NCI-H226 (cell line): Measurements from ENCODE around the gene TTC28.

Source experiments
- DNase-seq: peaks from one replicate; pipeline ENCODE4 v3.0.0-alpha.2; 2015

TTC28 gene

GRCh38 chr22:28438183-28438768 lies 241.4 kb downstream of the TTC28 start:
- DNase-seq, result no peak

GRCh38 chr22:28435982-28436381 lies 243.7 kb downstream of the TTC28 start:
- no peak for DNase-seq

GRCh38 chr22:28435140-28435768 lies 244.4 kb downstream of the TTC28 start:
- no peak for DNase-seq

GRCh38 chr22:28430466-28431025 lies 249.1 kb downstream of the TTC28 start:
- no peak for DNase-seq

- no peak for DNase-seq
Observed at GRCh38 chr22:28429711-28430110, 249.9 kb downstream of the TTC28 start.

GRCh38 chr22:28428271-28428670 lies 251.4 kb downstream of the TTC28 start:
- no peak for DNase-seq

GRCh38 chr22:28426346-28427132 lies 253.1 kb downstream of the TTC28 start:
- peak; percentile 64 for DNase-seq

GRCh38 chr22:28425211-28425610 lies 254.4 kb downstream of the TTC28 start:
- no peak for DNase-seq

- no peak for DNase-seq
Observed at GRCh38 chr22:28424427-28425080, 255.1 kb downstream of the TTC28 start.

- DNase-seq, result no peak
Observed at GRCh38 chr22:28419919-28420318, 259.7 kb downstream of the TTC28 start.

GRCh38 chr22:28418008-28418407 lies 261.6 kb downstream of the TTC28 start:
- no peak for DNase-seq

GRCh38 chr22:28417431-28417830 lies 262.2 kb downstream of the TTC28 start:
- no peak for DNase-seq

- DNase-seq, result no peak
Observed at GRCh38 chr22:28414913-28415312, 264.7 kb downstream of the TTC28 start.

GRCh38 chr22:28413612-28414399 lies 265.8 kb downstream of the TTC28 start:
- DNase-seq, result no peak

- DNase-seq, result no peak
Observed at GRCh38 chr22:28412109-28412508, 267.5 kb downstream of the TTC28 start.

GRCh38 chr22:28411125-28411524 lies 268.5 kb downstream of the TTC28 start:
- DNase-seq, result no peak

GRCh38 chr22:28410050-28410816 lies 269.4 kb downstream of the TTC28 start:
- DNase-seq, result peak; percentile 51

GRCh38 chr22:28408709-28409108 lies 270.9 kb downstream of the TTC28 start:
- DNase-seq, result no peak

GRCh38 chr22:28407645-28408044 lies 272.0 kb downstream of the TTC28 start:
- no peak for DNase-seq

GRCh38 chr22:28406246-28406645 lies 273.4 kb downstream of the TTC28 start:
- no peak for DNase-seq

GRCh38 chr22:28405588-28405987 lies 274.1 kb downstream of the TTC28 start:
- DNase-seq, result no peak

GRCh38 chr22:28402539-28402938 lies 277.1 kb downstream of the TTC28 start:
- DNase-seq, result no peak
